Endothelial cell of umbilical vein (primary cell): ENCODE data around the gene MAPK4. TPM values are rescaled to one million over a fixed set of nuclear protein-coding genes. Genes with fewer than 3 reads are reported as not detected.
"Not testable (repeated sequence)": the region's sequence is repeated elsewhere in the genome, so short reads cannot be mapped to it uniquely, and the experiment has no call there.

ENCODE experiments used
- BruUV-seq: library from RNA; stranded (reverse); fragments of 400-500 nt; replicated peaks from 2 replicates; lab custom pipeline; 2021; lab: Mats Ljungman, UMichigan
- CTCF ChIA-PET: fragments of 300-600, 350-600 bp; sonication (Branson Sonifier 250); formaldehyde crosslinking; loops from one replicate; lab custom pipeline; 2021; ENCODE audit warnings: antibody characterized with exemption, inconsistent platforms; lab: Charles Lee
- POLR2A ChIA-PET: fragments of 300-600, 350-600 bp; sonication (Branson Sonifier 250); formaldehyde crosslinking; loops from one replicate; lab custom pipeline; 2021; ENCODE audit warnings: antibody characterized with exemption, inconsistent platforms; lab: Charles Lee
- DNase-seq: peaks from one replicate; pipeline ENCODE4 v3.0.0-alpha.2; 2011; ENCODE audit warnings: low read depth, low spot score
- FAIRE-seq: peaks from 2 replicates; lab custom pipeline; 2011; peaks lifted over from hg19 to GRCh38; lab: Jason Lieb, UNC
- H2AFZ ChIP-seq: 2 replicates; pipeline ENCODE4 v1.6.0; 2012; ENCODE audit warnings: low read depth, low read length, control low read depth, inconsistent platforms
- H3K27ac ChIP-seq: 2 replicates; pipeline ENCODE4 v1.5.1; 2011; ENCODE audit warnings: low read depth, mild to moderate bottlenecking, control low read depth, low read length, moderate library complexity; ENCODE audit not compliant: insufficient read depth
- H3K27me3 ChIP-seq, 2 experiments: 2 replicates each; pipeline versions ENCODE4 v1.6.0 to v1.6.1; 2011; ENCODE audit warnings: low read length in 2 of 2, mixed read lengths in 1 of 2; ENCODE audit not compliant: control insufficient read depth in 2 of 2, insufficient read depth in 2 of 2
- H3K36me3 ChIP-seq, 2 experiments: 2 replicates in 1 of 2; 3 replicates in 1 of 2; pipeline ENCODE4 v1.5.1; 2011; ENCODE audit warnings: low read length in 2 of 2, mild to moderate bottlenecking in 1 of 2, moderate library complexity in 1 of 2; ENCODE audit not compliant: control insufficient read depth in 2 of 2, insufficient read depth in 2 of 2; ENCODE audit errors: extremely low read depth in 1 of 2
- H3K4me1 ChIP-seq: 3 replicates; pipeline ENCODE4 v1.5.1; 2011; ENCODE audit warnings: mild to moderate bottlenecking, low read length; ENCODE audit not compliant: control insufficient read depth, insufficient read depth; ENCODE audit errors: extremely low read depth
- H3K4me2 ChIP-seq: 2 replicates; pipeline ENCODE4 v1.6.1; 2011; ENCODE audit warnings: low read length, control low read depth, mixed read lengths; ENCODE audit not compliant: insufficient read depth
- H3K4me3 ChIP-seq, 3 experiments: fragments of 200-600 bp in 1 of 3; sonication (generic), shearing (Covaris generic) in 1 of 3; replicated peaks in 1 of 3; 2 replicates each; pipeline ENCODE4 v1.5.1; 2011 to 2016; ENCODE audit warnings: control low read depth in 3 of 3, low read length in 3 of 3, mild to moderate bottlenecking in 2 of 3, inconsistent platforms in 1 of 3, low read depth in 1 of 3, moderate library complexity in 1 of 3; ENCODE audit not compliant: insufficient read depth in 1 of 3
- H3K79me2 ChIP-seq: 2 replicates; pipeline ENCODE4 v1.6.0; 2012; ENCODE audit warnings: low read length, inconsistent platforms; ENCODE audit not compliant: control insufficient read depth, insufficient read depth
- H3K9ac ChIP-seq: replicated peaks from 2 replicates; pipeline ENCODE3; 2011; ENCODE audit warnings: low read length, control low read depth; ENCODE audit not compliant: insufficient read depth; ENCODE audit errors: extremely low read depth
- H3K9me1 ChIP-seq: replicated peaks from 3 replicates; pipeline ENCODE4 v1.6.0; 2011; ENCODE audit warnings: mild to moderate bottlenecking, low read length; ENCODE audit not compliant: control insufficient read depth, insufficient read depth; ENCODE audit errors: extremely low read depth
- H3K9me3 ChIP-seq: replicated peaks from 2 replicates; pipeline ENCODE4 v1.5.1; 2012; ENCODE audit warnings: low read length, inconsistent platforms; ENCODE audit not compliant: control insufficient read depth, insufficient read depth
- H4K20me1 ChIP-seq: replicated peaks from 2 replicates; pipeline ENCODE3; 2011; ENCODE audit warnings: mild to moderate bottlenecking, low read length; ENCODE audit not compliant: control insufficient read depth, insufficient read depth; ENCODE audit errors: extremely low read depth
- MYC ChIP-seq: IDR thresholded peaks from one replicate; pipeline ENCODE4 v1.6.1; 2011; ENCODE audit warnings: mild to moderate bottlenecking, low read depth, low read length
- dilution Hi-C: fragments of 300-500 bp; cut with MboI; formaldehyde crosslinking; loops from one replicate; pipeline ENCODE4 v1.15.0; 2019; ENCODE audit warnings: low sequenced_read_pairs; ENCODE audit not compliant: extremely low pct_ligation_motif_present
- intact Hi-C: fragments of 100-400 bp; cut with micrococcal nuclease; formaldehyde crosslinking; loops from one replicate; pipeline ENCODE4 v1.10.0; 2022
- polyA plus RNA-seq, 4 experiments: library from polyadenylated mRNA; depleted of rRNA in 3 of 4; stranded (reverse) in 3 of 4; unstranded in 1 of 4; fragments of >200 nt; gene quantifications; 2 replicates each; pipeline versions ENCODE4 v1.2.1 to v1.2.3, GENCODE V29; 2011 to 2012; ENCODE audit warnings: missing spikeins in 1 of 4
- total RNA-seq: library from RNA; stranded (reverse); gene quantifications from 2 replicates; pipeline ENCODE4 v1.2.3, GENCODE V29; 2021

MAPK4 gene
- total and polyA plus RNA-seq, 2 donors (not counting 3 experiments of a cell fraction or from before 2014, with no cell fraction given), result not detected

- Histone ChIP-seq H3K4me2 (no peak overlapping the region), H2AFZ (no peak overlapping the region), H3K27me3 (no peaks in the 10 kb centered on the region), H3K4me3 (no peak overlapping the region), H3K4me1 (no peaks in the 10 kb centered on the region), H3K79me2 (no peaks in the 10 kb centered on the region), H3K9me3 (no peaks in the 10 kb centered on the region), H3K9me1 (no peaks in the 10 kb centered on the region), H4K20me1 (no peaks in the 10 kb centered on the region), H3K9ac (no peak overlapping the region), H3K36me3 (no peaks in the 10 kb centered on the region), H3K27ac (no peak overlapping the region)
- DNase-seq (no peak), FAIRE-seq (no peak)
- POLR2A ChIA-PET, result no interaction called here
- no peak for TF ChIP-seq MYC
- dilution Hi-C loops, result no loop called here
- CTCF ChIA-PET, result no interaction called here
- BruUV-seq, result no TSS peak
- intact Hi-C loops, result no loop called here
These were observed 11.7 kb upstream of the MAPK4 start for GRCh38 chr18:50548160-50548559.

GRCh38 chr18:50551651-50552050 lies 8.2 kb upstream of the MAPK4 start:
- intact Hi-C loops, POLR2A ChIA-PET: not testable (repeated sequence)

More at GRCh38 chr18:50551651-50552050, 8.2 kb upstream of the MAPK4 start:
- H3K9ac ChIP-seq, FAIRE-seq, H3K9me3 ChIP-seq, H3K79me2 ChIP-seq, BruUV-seq, CTCF ChIA-PET, DNase-seq, H3K4me1 ChIP-seq, dilution Hi-C loops, H2AFZ ChIP-seq, H3K27me3 ChIP-seq, H3K4me3 ChIP-seq, H3K4me2 ChIP-seq, H4K20me1 ChIP-seq, H3K9me1 ChIP-seq, H3K36me3 ChIP-seq, H3K27ac ChIP-seq: not testable (repeated sequence)
